IPS-NIHi7 (cell line): ENCODE results near the gene TYMS.

Experiments
- DNase-seq: peaks from one replicate; pipeline ENCODE4 v3.0.0; 2012; ENCODE audit warnings: mixed read lengths; ENCODE audit errors: extremely low spot score

The TYMS gene

GRCh38 chr18:657311-658000 lies at the start of gene TYMS:
Gene TYMS, plus strand, starts transcription at chr18:657653. Its CDS starts 90 bp downstream, at chr18:657743.
- DNase-seq: peak; percentile 80

GRCh38 chr18:607930-608329 lies 49.5 kb upstream of the TYMS start:
- no peak for DNase-seq

- DNase-seq: no peak
Measured at GRCh38 chr18:610214-610928, 47.1 kb upstream of the TYMS start.

GRCh38 chr18:612156-612555 lies 45.3 kb upstream of the TYMS start:
- DNase-seq: no peak

- no peak for DNase-seq
Measured at GRCh38 chr18:614193-614592, 43.3 kb upstream of the TYMS start.

GRCh38 chr18:615092-615521 lies 42.3 kb upstream of the TYMS start:
- no peak for DNase-seq

- DNase-seq: no peak
Measured at GRCh38 chr18:615773-616172, 41.7 kb upstream of the TYMS start.

- peak; percentile 32 for DNase-seq
Measured at GRCh38 chr18:616380-616995, 41.0 kb upstream of the TYMS start.

- DNase-seq: no peak
Measured at GRCh38 chr18:617970-618504, 39.4 kb upstream of the TYMS start.

GRCh38 chr18:618618-619017 lies 38.8 kb upstream of the TYMS start:
- no peak for DNase-seq

- DNase-seq: no peak
Measured at GRCh38 chr18:621291-622043, 36.0 kb upstream of the TYMS start.

- no peak for DNase-seq
Measured at GRCh38 chr18:622289-622688, 35.2 kb upstream of the TYMS start.

GRCh38 chr18:623761-624620 lies 33.5 kb upstream of the TYMS start:
- peak; percentile 66 for DNase-seq

GRCh38 chr18:627231-627630 lies 30.2 kb upstream of the TYMS start:
- DNase-seq: no peak

GRCh38 chr18:629269-630150 lies 27.9 kb upstream of the TYMS start:
- no peak for DNase-seq

GRCh38 chr18:631560-631959 lies 25.9 kb upstream of the TYMS start:
- no peak for DNase-seq

- peak; percentile 32 for DNase-seq
Measured at GRCh38 chr18:634551-635045, 22.9 kb upstream of the TYMS start.

- DNase-seq: no peak
Measured at GRCh38 chr18:635171-635570, 22.3 kb upstream of the TYMS start.

GRCh38 chr18:641224-641623 lies 16.2 kb upstream of the TYMS start:
- DNase-seq: no peak
